IPS-15b (cell line): ENCODE data around the gene DDX20.

Experiments used
- H3K27me3 ChIP-seq: one replicate; pipeline ENCODE4 v1.6.1; 2013; ENCODE audit warnings: low read length; ENCODE audit not compliant: control insufficient read depth, insufficient read depth
- H3K36me3 ChIP-seq: one replicate; pipeline ENCODE4 v1.6.1; 2013; ENCODE audit warnings: low read length; ENCODE audit not compliant: control insufficient read depth, insufficient read depth
- H3K4me1 ChIP-seq: one replicate; pipeline ENCODE4 v1.6.1; 2013; ENCODE audit warnings: mild to moderate bottlenecking, low read length; ENCODE audit not compliant: control insufficient read depth, insufficient read depth
- H3K4me3 ChIP-seq: one replicate; pipeline ENCODE4 v1.5.1; 2013; ENCODE audit warnings: low read depth, low read length
- H3K9ac ChIP-seq: one replicate; pipeline ENCODE4 v1.6.1; 2013; ENCODE audit warnings: low read depth, mild to moderate bottlenecking, low read length
- H3K9me3 ChIP-seq: one replicate; pipeline ENCODE4 v1.6.1; 2013; ENCODE audit warnings: mild to moderate bottlenecking, low read length; ENCODE audit not compliant: control insufficient read depth, insufficient read depth

DDX20 gene

DNA sequence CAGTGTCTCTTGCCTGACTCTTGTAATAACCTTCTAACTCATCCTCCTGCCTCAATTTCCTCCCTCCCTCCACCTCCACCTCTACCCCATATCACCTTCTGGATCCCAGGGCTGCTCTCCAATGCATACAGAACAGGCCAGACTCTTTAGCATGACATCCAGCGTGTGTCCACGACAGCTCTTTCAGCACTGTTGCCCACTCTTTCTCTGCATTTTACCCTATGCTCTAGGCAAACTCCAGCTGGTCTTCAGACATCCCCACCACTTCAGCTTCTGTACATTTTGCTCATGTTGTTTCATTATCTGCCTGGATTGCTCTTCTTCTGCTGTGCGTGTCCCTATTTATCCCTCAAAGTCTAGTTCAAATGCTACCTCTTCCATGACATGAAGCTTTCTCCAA is 21.3 kb upstream of the DDX20 start:
- Histone ChIP-seq H3K36me3 (peaks cover 2% of the 10 kb centered on the region), H3K9me3 (no peaks in the 10 kb centered on the region), H3K4me1 (peaks cover 37% of the 10 kb centered on the region), H3K27me3 (no peaks in the 10 kb centered on the region), H3K9ac (no peak overlapping the region), H3K4me3 (no peak overlapping the region)

DNA sequence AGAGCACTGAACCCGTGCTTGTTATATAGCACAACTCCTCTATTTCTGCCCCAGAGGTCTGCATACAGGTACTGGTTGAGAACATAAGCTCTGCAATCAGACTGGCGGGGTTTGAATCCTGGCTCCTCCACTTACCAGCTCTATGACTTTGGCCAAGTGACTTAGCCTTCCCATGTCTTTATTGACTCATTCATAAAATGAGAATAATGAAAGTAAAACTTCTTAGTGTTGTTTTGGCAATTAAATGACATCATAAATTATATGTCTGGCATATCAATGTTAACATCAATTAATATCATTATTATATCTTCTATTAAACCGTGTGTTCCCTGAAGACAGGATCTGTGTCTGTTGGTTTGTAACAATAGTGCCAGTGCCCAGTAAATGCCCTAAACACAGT is 20.8 kb upstream of the DDX20 start:
- Histone ChIP-seq H3K4me1 (peaks cover 32% of the 10 kb centered on the region), H3K9me3 (no peaks in the 10 kb centered on the region), H3K4me3 (no peak overlapping the region), H3K9ac (no peak overlapping the region), H3K27me3 (no peaks in the 10 kb centered on the region), H3K36me3 (peaks cover 2% of the 10 kb centered on the region)

DNA sequence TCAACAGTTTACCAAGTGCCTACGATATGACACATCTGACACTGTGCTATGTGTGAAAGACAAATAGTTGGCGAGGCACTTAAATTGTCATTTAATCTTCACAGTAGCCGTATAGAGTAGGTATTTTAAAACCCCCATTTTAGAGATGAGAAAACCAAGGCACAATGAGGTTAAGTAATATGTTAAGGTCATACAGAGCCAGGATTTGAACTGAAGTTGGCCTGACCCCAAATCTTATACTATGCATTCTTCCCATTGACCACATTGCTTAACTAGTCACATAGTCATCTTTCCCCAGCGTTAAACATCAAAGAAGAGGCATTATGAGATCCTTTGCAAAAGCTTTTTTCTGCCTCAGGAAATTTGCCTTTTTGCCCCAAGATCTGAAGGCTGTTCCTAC is 20.4 kb upstream of the DDX20 start:
- Histone ChIP-seq H3K9me3 (no peaks in the 10 kb centered on the region), H3K36me3 (peaks cover 2% of the 10 kb centered on the region), H3K9ac (no peak overlapping the region), H3K4me1 (peaks cover 30% of the 10 kb centered on the region), H3K27me3 (no peaks in the 10 kb centered on the region), H3K4me3 (no peak overlapping the region)

DNA sequence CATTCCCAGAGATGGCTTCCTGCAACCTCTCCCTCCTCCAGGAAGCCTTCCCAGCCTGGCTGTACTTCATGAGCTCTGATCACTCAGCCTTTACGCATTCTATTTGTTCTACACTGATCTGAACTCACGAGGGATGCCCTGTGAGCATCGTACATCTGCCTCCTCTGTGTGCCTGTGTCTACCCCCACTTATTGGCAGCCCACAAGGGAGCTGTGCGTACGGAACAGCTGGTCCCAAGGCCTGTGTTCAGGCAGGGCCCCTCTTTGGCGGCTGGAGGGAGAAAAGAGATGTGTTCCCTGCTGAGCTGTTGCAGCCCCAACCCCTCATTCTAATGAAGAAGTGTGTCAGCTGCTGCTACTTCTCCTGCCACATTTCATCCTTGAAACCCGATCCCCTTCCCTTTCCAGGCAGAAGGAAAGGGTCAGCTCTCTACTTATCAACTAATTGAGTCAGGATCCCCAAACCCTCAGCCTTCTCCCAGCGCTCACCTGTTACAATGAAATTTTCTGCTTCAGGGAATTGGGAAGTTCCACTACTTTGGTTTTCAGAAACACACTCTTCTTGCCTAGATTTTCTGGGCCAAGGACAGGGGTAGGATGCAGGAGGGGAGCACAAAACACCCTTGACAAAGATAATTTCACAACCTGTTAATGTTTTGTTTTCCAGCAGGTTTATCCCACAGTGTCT is 19.7 kb upstream of the DDX20 start:
- no peaks in the 10 kb centered on the region for H3K9me3 ChIP-seq
- peaks cover 2% of the 10 kb centered on the region for H3K27me3 ChIP-seq
- peaks cover 30% of the 10 kb centered on the region for H3K4me1 ChIP-seq
- peak overlapping the region; percentile 78 for H3K4me3 ChIP-seq
- peaks cover 2% of the 10 kb centered on the region for H3K36me3 ChIP-seq
- H3K9ac ChIP-seq = no peak overlapping the region

DNA sequence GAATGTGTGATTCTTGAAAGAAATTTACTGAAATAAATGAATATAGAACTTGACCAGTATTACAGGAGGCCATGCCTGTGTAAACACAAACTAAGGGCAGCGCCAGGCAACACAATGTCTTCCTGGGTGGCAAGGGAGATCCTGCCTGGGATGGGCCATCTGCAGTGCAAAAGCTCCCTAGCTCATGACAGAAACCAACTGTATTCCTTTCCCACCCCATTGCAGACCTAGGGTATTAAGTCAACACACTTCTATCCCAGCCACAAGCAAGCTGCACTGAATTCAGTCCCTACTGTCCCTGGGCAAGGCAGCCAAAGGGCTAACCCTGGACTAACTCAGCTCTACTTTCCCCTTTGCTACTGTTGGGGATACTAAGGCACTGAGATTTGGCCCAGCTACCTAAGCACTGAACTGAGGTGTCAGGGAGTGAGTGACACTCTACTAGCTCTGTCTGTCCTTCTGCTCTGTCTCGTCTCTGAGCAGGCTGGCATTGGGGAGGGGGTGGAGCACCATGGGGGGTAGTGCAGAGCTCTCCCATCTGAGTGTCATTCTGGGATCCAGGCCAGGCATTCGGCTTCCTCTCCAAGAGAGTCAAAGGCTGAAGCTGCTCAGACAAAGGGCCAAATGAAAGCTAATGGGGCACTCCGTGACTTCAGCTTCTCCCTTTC is 19.0 kb upstream of the DDX20 start:
- Histone ChIP-seq H3K9ac (no peak overlapping the region), H3K4me1 (peaks cover 33% of the 10 kb centered on the region), H3K9me3 (no peaks in the 10 kb centered on the region), H3K36me3 (peaks cover 2% of the 10 kb centered on the region), H3K4me3 (peak overlapping the region; percentile 78), H3K27me3 (peaks cover 8% of the 10 kb centered on the region)

DNA sequence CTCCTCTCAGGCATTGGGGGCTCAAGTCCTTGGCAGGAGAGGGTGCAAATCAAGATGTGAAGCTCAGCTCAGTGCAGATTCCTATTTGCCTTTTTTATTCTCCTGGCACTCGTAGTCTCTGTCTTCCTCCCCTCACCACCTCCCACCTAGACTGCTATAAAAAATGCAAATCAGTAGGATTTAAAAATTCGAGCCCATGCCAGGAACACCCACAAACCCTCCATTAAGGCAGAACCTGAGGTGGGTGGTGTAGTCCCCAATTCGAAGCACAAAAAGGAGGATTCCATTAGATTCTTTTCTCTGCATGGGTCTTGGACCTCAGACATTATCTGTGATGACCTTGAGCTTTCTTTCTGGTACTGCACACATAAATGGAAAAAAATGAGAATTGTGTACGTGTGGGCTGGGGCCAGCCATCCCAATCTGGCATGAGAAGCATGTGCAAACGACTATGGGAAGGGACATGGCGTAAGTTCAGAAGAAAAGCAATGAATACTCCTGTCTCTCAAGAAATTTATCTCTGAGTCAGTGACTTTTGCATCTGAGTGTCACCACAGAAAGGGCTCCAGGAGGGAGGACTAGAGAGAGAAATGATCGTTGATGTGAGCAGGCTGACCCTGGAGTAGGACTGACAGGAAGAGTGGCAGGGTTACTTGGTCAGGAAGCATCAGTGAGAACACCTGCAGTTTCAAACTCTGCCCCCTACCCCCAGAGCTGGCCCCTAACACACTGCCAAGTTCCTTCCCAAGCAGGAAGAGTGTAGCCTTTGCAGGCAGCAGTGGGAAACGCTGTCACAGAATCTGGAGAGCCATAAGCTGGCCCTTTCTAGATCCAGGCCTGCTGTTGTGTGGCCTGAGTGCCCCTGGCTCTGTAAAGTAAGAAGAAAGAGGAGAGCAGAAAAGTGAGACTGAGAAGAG is 18.2 kb upstream of the DDX20 start:
- H3K9me3 ChIP-seq = no peaks in the 10 kb centered on the region
- peaks cover 33% of the 10 kb centered on the region for H3K4me1 ChIP-seq
- H3K4me3 ChIP-seq = peak overlapping the region; percentile 78
- H3K9ac ChIP-seq = no peak overlapping the region
- H3K36me3 ChIP-seq = peaks cover 2% of the 10 kb centered on the region
- H3K27me3 ChIP-seq = peaks cover 10% of the 10 kb centered on the region

DNA sequence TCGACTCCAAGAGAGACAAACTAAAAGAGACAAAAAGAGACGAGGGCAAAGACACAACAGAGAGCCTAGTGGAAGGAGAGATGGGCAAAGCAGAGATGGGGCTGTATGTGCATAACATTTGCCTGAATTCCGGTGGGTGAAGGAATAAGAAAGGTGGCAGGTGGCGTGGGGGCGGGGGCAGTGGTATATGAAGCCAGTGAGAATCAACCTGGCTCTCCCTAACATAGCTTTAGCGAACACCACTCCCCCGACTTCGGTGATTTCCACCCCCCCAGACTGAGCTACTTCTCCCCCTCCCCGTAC is 17.6 kb upstream of the DDX20 start:
- Histone ChIP-seq H3K4me3 (peak overlapping the region; percentile 78), H3K9ac (no peak overlapping the region), H3K27me3 (peaks cover 10% of the 10 kb centered on the region), H3K9me3 (no peaks in the 10 kb centered on the region), H3K36me3 (peaks cover 2% of the 10 kb centered on the region), H3K4me1 (peaks cover 33% of the 10 kb centered on the region)

DNA sequence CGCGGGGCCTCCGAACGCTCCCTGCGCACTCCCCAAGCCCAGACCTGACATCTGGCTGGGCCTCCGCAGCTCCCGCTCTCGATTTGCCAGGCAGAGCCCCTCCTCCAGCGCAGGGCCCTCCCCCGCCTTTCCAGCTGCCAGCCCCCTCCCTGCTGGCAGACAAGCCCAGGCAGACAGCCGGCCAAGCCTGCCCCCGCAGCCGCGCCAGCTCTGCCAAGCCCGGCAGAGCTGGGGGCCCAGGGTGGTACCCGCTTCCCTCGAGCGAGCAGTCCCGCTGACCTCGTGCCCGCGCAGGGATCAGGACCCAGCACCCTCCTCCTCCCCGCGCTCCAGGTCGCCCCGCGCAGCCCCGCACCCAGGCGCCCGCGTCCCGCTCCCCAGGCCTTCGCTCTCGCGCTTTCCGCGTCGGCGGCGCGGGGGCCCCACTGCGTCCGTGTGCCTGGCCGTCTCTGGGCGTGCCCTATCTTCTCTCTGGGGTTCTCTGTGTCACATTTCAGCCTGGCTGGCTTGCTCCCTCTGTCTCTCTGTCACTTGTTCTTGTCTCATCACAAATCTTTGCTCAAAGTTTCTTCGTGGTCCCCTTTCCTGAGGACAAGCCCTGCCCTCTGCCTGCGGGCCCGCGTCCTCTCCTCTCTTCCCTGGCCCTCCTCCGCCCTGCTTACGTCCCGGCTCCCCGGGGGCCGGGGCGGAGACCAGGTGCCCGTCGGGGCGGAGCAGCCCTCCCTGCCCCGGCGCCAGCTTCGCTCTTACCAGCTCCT is 17.1 kb upstream of the DDX20 start:
- H3K27me3 ChIP-seq = peaks cover 10% of the 10 kb centered on the region
- peak overlapping the region; percentile 78 for H3K4me3 ChIP-seq
- no peaks in the 10 kb centered on the region for H3K9me3 ChIP-seq
- H3K9ac ChIP-seq = peak overlapping the region; percentile 81
- H3K36me3 ChIP-seq = peaks cover 2% of the 10 kb centered on the region
- H3K4me1 ChIP-seq = peaks cover 33% of the 10 kb centered on the region

DNA sequence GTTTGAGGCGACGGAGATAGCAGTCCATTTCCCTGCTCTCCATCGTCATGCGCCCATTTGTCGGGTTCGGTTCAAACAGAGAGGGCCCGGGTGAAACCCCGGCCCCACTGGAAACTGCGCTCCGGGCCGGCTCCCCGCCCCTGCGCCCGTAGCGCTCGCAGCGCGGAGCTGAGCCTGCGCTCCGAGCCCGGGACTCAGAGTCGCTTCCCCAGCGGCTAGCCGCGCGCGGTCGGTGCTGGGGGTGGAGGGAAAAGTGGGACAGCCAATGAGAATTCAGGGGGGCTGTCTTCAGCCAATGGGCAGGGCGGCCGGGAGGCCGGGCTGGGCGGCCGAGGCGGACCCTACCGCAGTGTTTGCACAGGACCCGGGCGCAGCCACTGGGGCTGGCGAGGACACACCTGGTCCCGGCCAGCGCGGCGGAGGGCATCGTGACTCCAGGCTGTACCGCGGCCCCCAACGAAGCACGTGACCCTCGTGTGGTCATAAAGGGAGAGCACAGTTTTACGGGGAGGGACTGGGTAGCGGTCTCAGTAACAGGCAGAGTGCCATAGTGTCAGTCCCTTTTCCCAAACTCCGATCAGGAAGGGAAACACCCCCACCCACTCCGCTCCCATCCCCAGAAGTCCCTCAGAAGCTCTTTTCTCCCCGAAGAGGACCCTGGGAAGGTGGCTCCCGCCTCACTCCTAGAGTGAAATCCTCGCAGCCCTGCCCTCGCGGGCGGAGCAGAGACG is 16.3 kb upstream of the DDX20 start, which contains the start of gene INKA2:
Gene INKA2, minus strand, starts transcription at position 202 of the 731 bp plus-strand sequence. Its CDS starts 153 bp downstream, at position 49.
- Histone ChIP-seq H3K27me3 (peaks cover 12% of the 10 kb centered on the region), H3K4me3 (peak within 1 kb of the TSS; percentile 82), H3K9me3 (no peaks in the 10 kb centered on the region), H3K4me1 (peaks cover 32% of the 10 kb centered on the region), H3K9ac (peak within 1 kb of the TSS; percentile 81), H3K36me3 (peaks cover 2% of the 10 kb centered on the region)

DNA sequence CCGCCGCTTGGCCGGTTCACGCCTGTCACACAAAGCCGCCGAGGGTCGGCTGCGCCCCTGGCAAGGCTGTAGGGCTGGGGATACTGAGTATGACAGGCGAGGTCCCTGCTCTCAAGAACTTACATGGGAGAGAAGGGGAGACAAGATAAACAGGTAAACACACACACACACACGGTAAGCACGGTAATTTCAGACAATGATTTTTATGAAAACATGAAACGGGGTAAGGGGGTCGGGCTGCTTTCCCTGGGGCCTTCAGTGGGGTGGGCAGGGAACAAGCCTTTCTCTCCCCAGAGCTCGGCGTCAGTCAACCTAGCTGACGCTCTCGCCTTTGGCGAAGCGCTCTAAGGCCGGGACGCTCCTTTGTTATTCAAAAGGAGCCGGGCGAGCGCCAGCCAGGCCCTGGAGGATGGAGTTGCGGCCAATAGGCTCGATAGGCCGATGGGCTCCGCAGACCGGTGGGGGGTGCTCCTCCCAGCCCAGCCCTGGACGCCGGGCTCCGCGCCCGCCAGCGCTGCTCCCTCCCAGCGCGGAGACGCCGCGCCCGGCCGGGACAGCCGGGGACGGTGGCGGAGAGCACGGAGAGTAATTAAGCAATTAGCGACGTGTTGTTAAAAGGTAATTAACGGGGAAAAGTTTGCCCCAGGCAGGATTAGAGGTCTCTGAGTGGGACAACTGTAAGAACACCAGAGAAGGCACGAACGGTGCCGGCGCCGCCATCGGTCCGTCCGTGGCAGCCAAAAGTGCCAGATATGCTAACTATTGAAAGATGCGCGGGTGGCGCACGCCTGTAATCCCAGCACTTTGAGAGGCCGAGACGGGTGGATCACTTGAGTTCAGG is 15.6 kb upstream of the DDX20 start:
- Histone ChIP-seq H3K9ac (peak overlapping the region; percentile 76), H3K36me3 (peaks cover 2% of the 10 kb centered on the region), H3K27me3 (peaks cover 12% of the 10 kb centered on the region), H3K4me1 (peaks cover 29% of the 10 kb centered on the region), H3K9me3 (no peaks in the 10 kb centered on the region), H3K4me3 (peak overlapping the region; percentile 82)
